ENCODE measurements around the gene GABBR2. TPM values are rescaled to one million over a fixed set of nuclear protein-coding genes. Genes with fewer than 3 reads are reported as not detected.

The GABBR2 gene
- total and polyA plus RNA-seq, 2 of the 8 experiments (the other 6 are each of a cell fraction or from before 2014, with no cell fraction given): 0.50 to 1.2 TPM

GRCh38 chr9:98304381-98304780 lies 404.4 kb downstream of the GABBR2 start (continued):
- TF ChIP-seq, protein P1, sequence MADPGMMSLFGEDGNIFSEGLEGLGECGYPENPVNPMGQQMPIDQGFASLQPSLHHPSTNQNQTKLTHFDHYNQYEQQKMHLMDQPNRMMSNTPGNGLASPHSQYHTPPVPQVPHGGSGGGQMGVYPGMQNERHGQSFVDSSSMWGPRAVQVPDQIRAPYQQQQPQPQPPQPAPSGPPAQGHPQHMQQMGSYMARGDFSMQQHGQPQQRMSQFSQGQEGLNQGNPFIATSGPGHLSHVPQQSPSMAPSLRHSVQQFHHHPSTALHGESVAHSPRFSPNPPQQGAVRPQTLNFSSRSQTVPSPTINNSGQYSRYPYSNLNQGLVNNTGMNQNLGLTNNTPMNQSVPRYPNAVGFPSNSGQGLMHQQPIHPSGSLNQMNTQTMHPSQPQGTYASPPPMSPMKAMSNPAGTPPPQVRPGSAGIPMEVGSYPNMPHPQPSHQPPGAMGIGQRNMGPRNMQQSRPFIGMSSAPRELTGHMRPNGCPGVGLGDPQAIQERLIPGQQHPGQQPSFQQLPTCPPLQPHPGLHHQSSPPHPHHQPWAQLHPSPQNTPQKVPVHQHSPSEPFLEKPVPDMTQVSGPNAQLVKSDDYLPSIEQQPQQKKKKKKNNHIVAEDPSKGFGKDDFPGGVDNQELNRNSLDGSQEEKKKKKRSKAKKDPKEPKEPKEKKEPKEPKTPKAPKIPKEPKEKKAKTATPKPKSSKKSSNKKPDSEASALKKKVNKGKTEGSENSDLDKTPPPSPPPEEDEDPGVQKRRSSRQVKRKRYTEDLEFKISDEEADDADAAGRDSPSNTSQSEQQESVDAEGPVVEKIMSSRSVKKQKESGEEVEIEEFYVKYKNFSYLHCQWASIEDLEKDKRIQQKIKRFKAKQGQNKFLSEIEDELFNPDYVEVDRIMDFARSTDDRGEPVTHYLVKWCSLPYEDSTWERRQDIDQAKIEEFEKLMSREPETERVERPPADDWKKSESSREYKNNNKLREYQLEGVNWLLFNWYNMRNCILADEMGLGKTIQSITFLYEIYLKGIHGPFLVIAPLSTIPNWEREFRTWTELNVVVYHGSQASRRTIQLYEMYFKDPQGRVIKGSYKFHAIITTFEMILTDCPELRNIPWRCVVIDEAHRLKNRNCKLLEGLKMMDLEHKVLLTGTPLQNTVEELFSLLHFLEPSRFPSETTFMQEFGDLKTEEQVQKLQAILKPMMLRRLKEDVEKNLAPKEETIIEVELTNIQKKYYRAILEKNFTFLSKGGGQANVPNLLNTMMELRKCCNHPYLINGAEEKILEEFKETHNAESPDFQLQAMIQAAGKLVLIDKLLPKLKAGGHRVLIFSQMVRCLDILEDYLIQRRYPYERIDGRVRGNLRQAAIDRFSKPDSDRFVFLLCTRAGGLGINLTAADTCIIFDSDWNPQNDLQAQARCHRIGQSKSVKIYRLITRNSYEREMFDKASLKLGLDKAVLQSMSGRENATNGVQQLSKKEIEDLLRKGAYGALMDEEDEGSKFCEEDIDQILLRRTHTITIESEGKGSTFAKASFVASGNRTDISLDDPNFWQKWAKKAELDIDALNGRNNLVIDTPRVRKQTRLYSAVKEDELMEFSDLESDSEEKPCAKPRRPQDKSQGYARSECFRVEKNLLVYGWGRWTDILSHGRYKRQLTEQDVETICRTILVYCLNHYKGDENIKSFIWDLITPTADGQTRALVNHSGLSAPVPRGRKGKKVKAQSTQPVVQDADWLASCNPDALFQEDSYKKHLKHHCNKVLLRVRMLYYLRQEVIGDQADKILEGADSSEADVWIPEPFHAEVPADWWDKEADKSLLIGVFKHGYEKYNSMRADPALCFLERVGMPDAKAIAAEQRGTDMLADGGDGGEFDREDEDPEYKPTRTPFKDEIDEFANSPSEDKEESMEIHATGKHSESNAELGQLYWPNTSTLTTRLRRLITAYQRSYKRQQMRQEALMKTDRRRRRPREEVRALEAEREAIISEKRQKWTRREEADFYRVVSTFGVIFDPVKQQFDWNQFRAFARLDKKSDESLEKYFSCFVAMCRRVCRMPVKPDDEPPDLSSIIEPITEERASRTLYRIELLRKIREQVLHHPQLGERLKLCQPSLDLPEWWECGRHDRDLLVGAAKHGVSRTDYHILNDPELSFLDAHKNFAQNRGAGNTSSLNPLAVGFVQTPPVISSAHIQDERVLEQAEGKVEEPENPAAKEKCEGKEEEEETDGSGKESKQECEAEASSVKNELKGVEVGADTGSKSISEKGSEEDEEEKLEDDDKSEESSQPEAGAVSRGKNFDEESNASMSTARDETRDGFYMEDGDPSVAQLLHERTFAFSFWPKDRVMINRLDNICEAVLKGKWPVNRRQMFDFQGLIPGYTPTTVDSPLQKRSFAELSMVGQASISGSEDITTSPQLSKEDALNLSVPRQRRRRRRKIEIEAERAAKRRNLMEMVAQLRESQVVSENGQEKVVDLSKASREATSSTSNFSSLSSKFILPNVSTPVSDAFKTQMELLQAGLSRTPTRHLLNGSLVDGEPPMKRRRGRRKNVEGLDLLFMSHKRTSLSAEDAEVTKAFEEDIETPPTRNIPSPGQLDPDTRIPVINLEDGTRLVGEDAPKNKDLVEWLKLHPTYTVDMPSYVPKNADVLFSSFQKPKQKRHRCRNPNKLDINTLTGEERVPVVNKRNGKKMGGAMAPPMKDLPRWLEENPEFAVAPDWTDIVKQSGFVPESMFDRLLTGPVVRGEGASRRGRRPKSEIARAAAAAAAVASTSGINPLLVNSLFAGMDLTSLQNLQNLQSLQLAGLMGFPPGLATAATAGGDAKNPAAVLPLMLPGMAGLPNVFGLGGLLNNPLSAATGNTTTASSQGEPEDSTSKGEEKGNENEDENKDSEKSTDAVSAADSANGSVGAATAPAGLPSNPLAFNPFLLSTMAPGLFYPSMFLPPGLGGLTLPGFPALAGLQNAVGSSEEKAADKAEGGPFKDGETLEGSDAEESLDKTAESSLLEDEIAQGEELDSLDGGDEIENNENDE (IDR thresholded peaks at IDR 0.05; ENCODE audit: insufficient replicate concordance, low read length): no peak
- TF ChIP-seq CREB1 (IDR thresholded peaks at IDR 0.05) (no peak), CHD1 (IDR thresholded peaks at IDR 0.05; ENCODE audit: low read depth, low read length) (no peak), TAF1 (IDR thresholded peaks at IDR 0.05; ENCODE audit: low read depth, low read length) (no peak), RAD21 (IDR thresholded peaks at IDR 0.05 in 1 of 2, conservative IDR thresholded peaks at IDR 0.05 in 1 of 2; ENCODE audit: low read depth in 2 of 2, low read length in 2 of 2) (no peak), ATF2 (IDR thresholded peaks at IDR 0.05; ENCODE audit: low read length) (no peak), SRF (IDR thresholded peaks at IDR 0.05; ENCODE audit: low read depth, low read length) (no peak), CBX8 (IDR thresholded peaks at IDR 0.05; ENCODE audit: borderline replicate concordance, low read depth, low read length) (no peak), TCF12 (IDR thresholded peaks at IDR 0.05; ENCODE audit: low read depth, low read length) (no peak)
- TF ChIP-seq, protein P2, sequence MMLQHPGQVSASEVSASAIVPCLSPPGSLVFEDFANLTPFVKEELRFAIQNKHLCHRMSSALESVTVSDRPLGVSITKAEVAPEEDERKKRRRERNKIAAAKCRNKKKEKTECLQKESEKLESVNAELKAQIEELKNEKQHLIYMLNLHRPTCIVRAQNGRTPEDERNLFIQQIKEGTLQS (IDR thresholded peaks at IDR 0.05; ENCODE audit: insufficient read depth, low read depth, low read length): no peak

Data from H1 (cell line).